OCI-LY3 (cell line): ENCODE measurements around the gene PSG1.
"Not testable (repeated sequence)": the region's sequence is repeated elsewhere in the genome, so short reads cannot be mapped to it uniquely, and the experiment has no call there.

Experiments
- CTCF ChIP-seq: fragments of 200-600, 300-600 bp; sonication (generic); IDR thresholded peaks from 2 replicates; pipeline ENCODE4 v1.5.1; 2014; ENCODE audit warnings: antibody characterized with exemption, low read length, low read depth
- EZH2phosphoT487 ChIP-seq: fragments of 200-600 bp; shearing (Covaris generic); IDR thresholded peaks from 2 replicates; pipeline ENCODE4 v1.6.1; 2018; ENCODE audit warnings: antibody characterized with exemption, mixed run types, low read depth

DNA sequence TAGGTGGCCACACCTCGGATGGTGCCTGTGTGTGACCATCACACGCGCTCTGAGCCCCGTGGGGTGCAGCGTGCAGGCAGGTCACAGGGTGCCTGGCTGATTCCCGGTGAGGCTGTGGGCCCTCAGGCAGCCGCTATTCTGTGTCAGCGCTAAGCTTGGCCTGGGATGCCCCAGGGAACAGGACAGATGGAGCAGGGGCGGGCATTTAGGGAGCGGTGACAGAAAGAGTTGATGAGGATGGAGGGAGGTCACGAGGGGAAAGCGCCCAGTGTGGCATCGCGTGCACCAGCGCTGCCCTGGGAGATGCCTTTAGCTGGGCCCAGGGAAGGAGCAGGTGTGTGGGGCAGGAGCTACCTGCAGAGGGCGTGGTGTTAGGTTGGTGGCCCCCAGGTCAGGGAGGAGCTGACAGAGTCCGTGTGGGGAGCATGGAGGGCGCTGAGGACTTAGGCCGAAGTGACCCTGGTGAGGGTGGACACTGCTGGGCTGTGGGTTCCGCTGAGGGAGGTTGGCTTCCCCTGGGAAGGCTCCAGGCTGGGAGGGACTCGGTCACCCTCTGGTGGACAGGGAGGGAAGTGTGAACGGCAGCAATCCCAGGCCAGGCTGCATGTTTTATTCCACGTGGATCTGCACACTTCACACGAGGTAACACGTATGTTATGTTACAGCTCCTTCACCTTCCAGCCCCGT, 39.7 kb upstream of the PSG1 start:
- peak; percentile 38 for TF ChIP-seq CTCF
- not testable (repeated sequence) for TF ChIP-seq EZH2phosphoT487
